ENCODE measurements around the gene HCK.
A peak's percentile ranks its signal among the peaks of the same experiment; 100 is the strongest.

The HCK gene

GRCh38 chr20:32063695-32064094 lies 11.7 kb downstream of the HCK start:
- no peak for DNase-seq

- DNase-seq, result no peak
These were observed 12.6 kb downstream of the HCK start for GRCh38 chr20:32064667-32065066.

- DNase-seq, result no peak
These were observed 15.3 kb downstream of the HCK start for GRCh38 chr20:32067234-32067821.

- no peak for DNase-seq
These were observed 16.1 kb downstream of the HCK start for GRCh38 chr20:32068174-32068573.

- no peak for DNase-seq
These were observed 17.7 kb downstream of the HCK start for GRCh38 chr20:32069711-32070110.

GRCh38 chr20:32070282-32070681 lies 18.2 kb downstream of the HCK start:
- no peak for DNase-seq

- no peak for DNase-seq
These were observed 18.7 kb downstream of the HCK start for GRCh38 chr20:32070690-32071213.

- DNase-seq, result no peak
These were observed 19.5 kb downstream of the HCK start for GRCh38 chr20:32071395-32072167.

- no peak for DNase-seq
These were observed 20.2 kb downstream of the HCK start for GRCh38 chr20:32072168-32072750.

GRCh38 chr20:32075534-32075933 lies 23.5 kb downstream of the HCK start:
- DNase-seq, result no peak

GRCh38 chr20:32077190-32077589 lies 25.1 kb downstream of the HCK start:
- DNase-seq, result no peak

- DNase-seq, result no peak
These were observed 26.3 kb downstream of the HCK start for GRCh38 chr20:32078322-32078721.

GRCh38 chr20:32078791-32079190 lies 26.7 kb downstream of the HCK start:
- no peak for DNase-seq

- DNase-seq, result no peak
These were observed 27.6 kb downstream of the HCK start for GRCh38 chr20:32079655-32080109.

GRCh38 chr20:32080783-32081182 lies 28.7 kb downstream of the HCK start:
- DNase-seq, result no peak

GRCh38 chr20:32083469-32083868 lies 31.4 kb downstream of the HCK start:
- DNase-seq, result no peak

- DNase-seq, result no peak
These were observed 35.0 kb downstream of the HCK start for GRCh38 chr20:32087070-32087469.

- DNase-seq, result no peak
These were observed 36.7 kb downstream of the HCK start for GRCh38 chr20:32088759-32089158.

- DNase-seq, result no peak
These were observed 37.8 kb downstream of the HCK start for GRCh38 chr20:32089637-32090362.

- peak; percentile 79 for DNase-seq
These were observed 39.9 kb downstream of the HCK start for GRCh38 chr20:32091888-32092346.

GRCh38 chr20:32098786-32099185 lies 46.7 kb downstream of the HCK start:
- DNase-seq, result no peak

- DNase-seq, result no peak
These were observed 56.9 kb downstream of the HCK start for GRCh38 chr20:32108814-32109391.
